HG03095 (cell line): ENCODE measurements around the gene SAC3D1.
"Not testable (repeated sequence)": the region's sequence is repeated elsewhere in the genome, so short reads cannot be mapped to it uniquely, and the experiment has no call there.

Experiments
- ATAC-seq: cut with Tn5 transposase; IDR thresholded peaks from one replicate; pipeline ENCODE4 v1.9.1; 2021; ENCODE audit warnings: moderate library complexity; ENCODE audit not compliant: unreplicated experiment

Gene SAC3D1

DNA sequence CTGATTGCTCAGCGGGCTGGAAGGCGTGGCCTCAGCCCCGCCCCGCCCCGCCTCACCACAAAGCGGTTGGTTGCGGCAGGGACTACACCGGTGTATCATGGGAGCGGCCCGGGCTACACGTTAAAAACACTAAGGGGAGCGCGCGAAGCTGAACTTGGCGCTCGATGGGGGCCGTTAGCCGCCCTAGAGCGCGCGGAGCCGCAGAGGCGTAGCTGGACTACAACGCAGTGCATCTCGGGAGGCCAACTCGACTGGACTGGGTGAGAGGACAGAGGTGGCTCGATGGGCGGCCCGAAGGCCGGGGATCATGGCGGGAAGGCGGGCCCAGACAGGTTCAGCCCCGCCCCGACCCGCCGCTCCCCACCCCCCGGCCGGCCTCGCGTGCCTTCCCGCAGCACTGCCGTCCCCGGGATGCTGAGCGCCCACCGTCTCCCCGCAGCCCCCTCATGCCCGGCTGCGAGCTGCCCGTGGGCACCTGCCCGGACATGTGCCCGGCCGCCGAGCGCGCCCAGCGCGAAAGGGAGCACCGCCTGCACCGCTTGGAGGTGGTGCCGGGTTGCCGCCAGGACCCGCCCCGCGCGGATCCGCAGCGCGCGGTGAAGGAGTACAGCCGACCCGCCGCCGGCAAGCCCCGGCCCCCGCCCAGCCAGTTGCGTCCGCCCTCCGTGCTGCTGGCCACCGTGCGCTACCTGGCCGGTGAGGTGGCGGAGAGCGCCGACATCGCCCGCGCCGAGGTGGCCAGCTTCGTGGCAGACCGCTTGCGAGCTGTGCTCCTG lies at the start of gene SAC3D1:
SAC3D1 (plus strand) TSS at position 364 of the 776 bp plus-strand sequence; CDS start at position 447, 83 bp downstream.
- ATAC-seq: peak; percentile 76

GRCh38 chr11:64994318-64994717 lies 46.7 kb upstream of the SAC3D1 start:
- ATAC-seq: no peak

DNA sequence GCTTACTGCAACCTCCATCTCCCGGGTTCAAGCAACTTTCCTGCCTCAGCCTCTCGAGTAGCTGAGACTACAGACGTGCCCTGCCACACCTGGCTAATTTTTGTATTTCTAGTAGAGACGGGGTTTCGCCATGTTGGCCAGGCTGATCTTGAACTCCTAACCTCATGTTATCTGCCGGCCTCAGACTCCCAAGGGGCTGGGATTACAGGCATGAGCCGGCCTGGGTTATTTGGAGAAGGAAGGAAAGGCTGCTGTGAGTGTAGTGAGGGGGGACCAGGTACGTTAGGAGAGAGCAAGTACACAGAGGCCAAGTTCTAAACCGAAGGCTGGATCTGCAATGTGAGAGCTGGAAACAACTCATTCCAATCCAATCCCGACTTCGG lies 44.7 kb upstream of the SAC3D1 start:
- ATAC-seq: no peak

- ATAC-seq: no peak
Observed at GRCh38 chr11:64996710-64997380, 44.2 kb upstream of the SAC3D1 start, which contains the start of gene BATF2. Gene BATF2, minus strand, starts transcription at chr11:64996971. Its CDS starts 57 bp downstream, at chr11:64996914.

- no peak for ATAC-seq
Observed at GRCh38 chr11:64998141-64998540, 42.9 kb upstream of the SAC3D1 start.

DNA sequence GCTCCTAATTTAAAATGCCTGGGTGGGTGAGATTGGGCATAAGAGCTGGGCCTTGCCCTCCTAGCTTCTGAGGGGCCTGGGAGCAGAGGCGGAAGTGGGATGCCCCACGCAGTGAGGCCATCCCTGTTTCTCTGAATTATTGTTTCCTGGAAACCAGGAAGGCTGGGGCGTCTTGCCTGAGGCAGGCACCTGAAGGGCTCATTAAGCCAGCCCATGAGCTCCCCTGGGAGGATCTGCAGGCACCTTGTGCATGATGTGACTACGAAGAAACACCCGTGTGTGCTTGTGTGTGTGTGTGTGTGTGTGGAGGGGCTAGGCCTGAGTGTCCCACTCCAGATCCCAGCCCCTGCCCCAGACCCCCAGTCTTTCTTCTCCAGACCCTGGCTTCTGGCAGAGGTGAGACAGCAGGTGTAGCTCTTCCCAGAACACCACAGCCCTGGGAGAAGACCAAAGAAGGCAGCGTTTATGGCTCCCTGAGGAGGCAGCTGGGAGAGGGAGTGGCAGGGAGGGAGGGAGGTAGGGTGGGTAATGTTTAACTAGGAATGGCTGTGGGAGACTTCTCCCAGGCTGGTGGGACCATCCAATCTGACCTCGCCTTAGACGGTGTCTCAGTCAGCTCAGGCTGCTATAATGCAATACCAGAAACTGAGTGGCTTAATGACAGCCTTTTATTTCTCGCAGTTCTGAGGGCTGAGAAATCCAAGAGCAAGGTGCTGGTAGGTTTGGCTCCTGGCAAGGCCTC lies 42.1 kb upstream of the SAC3D1 start:
- ATAC-seq: no peak

DNA sequence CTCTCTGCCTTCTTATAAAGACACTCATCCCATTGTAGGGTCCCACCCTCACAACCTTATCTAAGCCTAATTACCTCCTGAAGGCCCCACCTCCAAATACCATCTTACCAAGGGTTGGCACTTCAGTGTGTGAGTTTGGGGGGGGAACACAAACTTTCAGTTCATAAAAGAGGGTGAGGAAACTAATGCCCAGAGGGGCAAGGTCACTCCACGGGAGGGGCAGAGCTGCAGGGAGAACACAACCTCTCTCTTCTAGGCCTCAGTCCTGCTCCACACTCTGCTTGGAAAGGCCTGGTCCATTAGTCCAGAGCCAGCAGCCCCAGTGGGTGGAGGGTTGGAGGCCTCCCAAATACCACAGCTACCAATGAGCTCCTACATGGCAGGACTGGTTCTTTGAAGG lies 41.5 kb upstream of the SAC3D1 start:
- no peak for ATAC-seq

DNA sequence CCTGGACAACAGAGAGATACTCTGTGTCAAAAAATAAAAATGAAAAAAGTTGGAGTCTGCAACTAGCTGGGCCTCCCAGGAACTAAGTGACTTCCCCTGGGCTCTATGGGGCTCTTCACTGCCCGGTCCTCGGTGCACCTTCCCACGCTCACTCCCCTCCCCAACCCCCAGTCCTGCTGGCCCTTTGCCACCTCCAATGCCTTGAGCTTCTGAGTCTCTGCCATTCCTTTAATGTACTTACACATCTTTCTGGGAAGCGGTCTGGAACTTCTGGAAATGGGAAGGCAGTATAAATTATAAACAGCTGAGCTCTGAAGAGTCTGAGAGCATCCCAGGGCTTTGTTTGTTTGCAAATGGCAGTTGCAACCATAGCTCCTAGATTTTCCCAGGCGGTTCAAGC lies 38.3 kb upstream of the SAC3D1 start:
- ATAC-seq: no peak

DNA sequence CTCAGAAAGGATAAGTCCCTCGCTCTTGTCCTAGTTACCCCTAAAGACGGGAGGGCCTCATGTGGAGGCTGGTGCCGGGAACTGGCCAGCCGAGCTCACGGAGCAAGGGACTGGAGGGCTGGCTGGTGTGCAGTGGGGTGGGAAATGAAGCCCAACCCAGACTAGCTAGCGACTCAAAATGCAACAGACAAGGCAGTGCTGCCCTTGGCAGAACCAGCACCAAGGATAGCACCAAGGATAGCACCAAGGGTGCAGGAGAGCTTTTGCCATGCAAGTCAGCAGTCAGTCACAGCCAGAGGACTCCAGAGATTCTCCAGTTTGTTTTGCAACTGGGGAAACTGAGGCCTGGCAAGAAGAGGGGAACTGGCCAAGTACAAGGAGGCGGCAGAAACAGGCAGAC lies 37.7 kb upstream of the SAC3D1 start:
- ATAC-seq: no peak

GRCh38 chr11:65003968-65004367 lies 37.0 kb upstream of the SAC3D1 start:
- not testable (repeated sequence) for ATAC-seq

GRCh38 chr11:65008016-65008415 lies 33.0 kb upstream of the SAC3D1 start:
- ATAC-seq: no peak

GRCh38 chr11:65008873-65009272 lies 32.1 kb upstream of the SAC3D1 start:
- no peak for ATAC-seq

GRCh38 chr11:65013130-65013887 lies 27.7 kb upstream of the SAC3D1 start:
- ATAC-seq: peak; percentile 71

- ATAC-seq: peak; percentile 65
Observed at GRCh38 chr11:65013888-65014725, 26.9 kb upstream of the SAC3D1 start, which contains the start of gene ARL2. Gene ARL2, plus strand, starts transcription at chr11:65014160. Its CDS starts 48 bp downstream, at chr11:65014208.

- no peak for ATAC-seq
Observed at GRCh38 chr11:65014726-65015227, 26.2 kb upstream of the SAC3D1 start.

DNA sequence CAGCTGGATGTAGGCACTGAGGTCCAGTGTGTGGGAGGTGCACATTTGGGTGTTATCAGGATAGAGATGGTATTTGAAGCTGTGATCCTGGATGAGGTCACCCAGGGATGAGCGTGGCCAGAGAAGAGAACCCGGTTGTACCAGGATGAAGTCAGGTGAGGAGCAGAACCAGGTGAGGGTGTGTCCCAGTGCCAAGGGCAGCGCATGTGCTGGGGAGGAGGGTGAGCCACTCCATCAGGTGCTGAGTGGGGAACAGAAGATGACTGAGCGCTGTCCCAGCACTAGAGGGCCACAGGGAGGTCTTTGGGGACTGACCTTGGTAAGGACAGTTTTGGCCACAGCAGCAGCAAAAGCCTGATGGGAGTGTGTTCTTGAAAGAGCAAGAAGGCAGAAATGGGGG lies 24.3 kb upstream of the SAC3D1 start:
- no peak for ATAC-seq

DNA sequence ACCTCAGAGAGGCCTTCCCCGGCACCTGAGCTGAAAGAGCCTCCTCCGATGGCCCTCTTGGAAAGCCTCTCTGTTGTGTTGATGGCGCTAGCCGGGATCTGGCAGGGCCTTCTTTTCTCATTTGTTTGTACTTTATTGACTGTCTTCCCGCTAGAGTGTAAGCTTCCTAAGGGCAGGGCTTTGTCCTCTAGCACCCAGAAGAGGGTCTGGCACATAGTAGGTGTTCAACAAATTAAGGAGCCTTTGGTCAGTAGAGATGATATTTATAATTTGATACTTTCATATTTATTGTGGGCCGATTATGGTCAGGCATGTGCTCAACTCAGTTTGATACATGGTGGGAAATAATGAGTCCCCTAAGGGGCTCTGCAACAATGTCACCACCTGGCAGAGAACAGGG lies 23.1 kb upstream of the SAC3D1 start:
- ATAC-seq: no peak

- no peak for ATAC-seq
Observed at GRCh38 chr11:65019824-65020223, 21.2 kb upstream of the SAC3D1 start.

GRCh38 chr11:65021003-65021402 lies 20.0 kb upstream of the SAC3D1 start:
- no peak for ATAC-seq

- no peak for ATAC-seq
Observed at GRCh38 chr11:65021509-65021908, 19.5 kb upstream of the SAC3D1 start.
